ENCODE data around the gene RHOB.
"Not testable (repeated sequence)": the region's sequence is repeated elsewhere in the genome, so short reads cannot be mapped to it uniquely, and the experiment has no call there.

RHOB gene

DNA sequence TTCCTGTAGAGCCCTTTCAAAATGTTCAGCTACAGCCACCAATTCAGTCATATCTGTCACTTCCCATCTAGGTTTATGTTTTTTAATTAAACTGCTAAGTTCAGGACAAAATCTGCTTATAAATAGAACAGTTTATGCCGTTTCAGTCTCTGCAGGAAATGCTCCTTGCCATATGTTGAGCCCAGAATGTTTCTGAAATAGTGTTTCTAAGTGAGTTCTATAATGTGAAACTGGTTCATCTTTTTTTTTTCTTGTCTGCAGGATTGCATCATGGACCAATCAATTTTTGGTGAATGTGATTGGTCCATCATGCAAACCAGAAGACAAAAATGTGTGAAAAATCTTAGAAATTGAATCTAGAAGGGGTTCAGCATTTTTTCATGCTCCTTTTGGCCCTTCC, 30.2 kb upstream of the RHOB start:
- TF ChIP-seq POLR2A (IDR thresholded peaks at IDR 0.05; ENCODE audit: low read length) (no peak), GATA1 (IDR thresholded peaks at IDR 0.05; ENCODE audit: low read depth, low read length) (no peak)
- DNase-seq, result no peak

DNA sequence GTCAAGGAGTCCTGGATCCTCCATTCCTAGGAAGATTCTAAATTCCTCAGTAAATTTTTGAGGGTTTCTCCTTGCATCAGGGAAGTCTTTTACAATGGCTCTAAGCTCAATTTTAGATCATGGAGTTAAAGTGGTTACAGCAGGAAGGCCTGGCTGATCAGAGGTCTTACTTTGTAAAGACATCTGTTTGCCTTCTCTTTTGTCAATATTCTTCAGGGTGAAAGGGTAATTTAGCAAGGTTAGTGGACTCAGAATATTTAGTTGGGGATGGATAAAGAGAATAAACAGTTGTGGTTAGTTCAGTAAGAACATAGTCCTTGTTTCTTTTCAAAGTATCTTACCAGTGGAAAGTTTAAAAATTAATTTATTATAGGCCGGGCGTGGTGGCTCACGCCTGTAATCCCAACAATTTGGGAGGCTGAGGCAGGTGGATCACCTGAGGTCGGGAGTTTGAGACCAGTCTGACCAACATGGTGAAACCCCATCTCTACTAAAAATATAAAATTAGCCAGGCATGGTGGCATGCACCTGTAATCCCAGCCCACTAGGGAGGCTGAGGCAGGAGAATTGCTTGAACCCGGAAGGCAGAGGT, 29.5 kb upstream of the RHOB start:
- not testable (repeated sequence) for DNase-seq

DNA sequence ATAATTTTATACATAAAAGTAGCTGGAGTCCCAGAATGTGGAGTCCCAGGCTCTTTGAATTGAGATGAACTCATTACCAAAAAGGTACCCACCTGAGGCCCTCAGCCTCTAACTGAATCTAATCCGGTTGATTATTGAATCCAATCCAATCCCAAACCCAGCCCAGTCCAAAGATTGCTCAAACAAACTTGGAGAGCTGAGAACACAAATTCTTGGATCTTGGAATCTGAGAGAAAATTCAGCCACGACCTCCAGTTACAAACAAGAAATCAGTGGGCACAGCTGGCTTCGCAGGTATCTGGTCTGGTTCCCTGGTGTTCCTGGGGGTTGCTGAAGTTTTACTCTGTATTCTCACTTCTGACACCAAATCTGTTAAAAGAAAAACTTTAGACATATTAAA, 28.4 kb upstream of the RHOB start:
- DNase-seq, result no peak
- TF ChIP-seq POLR2A (IDR thresholded peaks at IDR 0.05; ENCODE audit: low read length), result no peak

DNA sequence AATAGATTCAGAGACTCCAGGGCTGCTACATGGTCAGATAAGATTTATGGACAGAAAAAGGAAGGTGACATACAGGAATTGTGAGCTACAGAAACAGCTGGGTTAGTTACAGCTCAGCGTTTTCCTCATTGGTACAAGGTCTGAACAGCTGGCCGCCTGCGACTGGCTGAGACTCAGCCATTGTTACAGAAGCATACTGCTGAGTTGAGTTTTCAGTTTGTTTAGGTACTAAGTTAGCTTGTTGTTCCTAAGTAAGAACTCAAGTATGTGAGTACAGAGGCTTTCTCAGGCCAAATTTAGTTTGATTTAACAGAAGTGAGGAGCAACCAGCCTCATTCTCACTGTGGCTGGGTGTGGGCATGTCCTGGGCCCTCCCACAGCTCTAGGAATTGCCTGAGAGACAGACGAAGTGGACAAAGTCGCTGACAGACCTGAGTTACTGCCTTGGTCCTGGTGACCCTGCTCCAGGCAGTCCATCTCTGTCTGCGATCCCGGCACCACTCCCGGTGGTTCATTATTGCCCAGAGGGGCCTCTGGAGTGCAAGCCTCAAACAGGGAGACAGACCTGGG, 27.8 kb upstream of the RHOB start:
- DNase-seq, result no peak
- TF ChIP-seq GATA1 (IDR thresholded peaks at IDR 0.05; ENCODE audit: low read depth, low read length) (no peak), POLR2A (IDR thresholded peaks at IDR 0.05; ENCODE audit: low read length) (no peak)

DNA sequence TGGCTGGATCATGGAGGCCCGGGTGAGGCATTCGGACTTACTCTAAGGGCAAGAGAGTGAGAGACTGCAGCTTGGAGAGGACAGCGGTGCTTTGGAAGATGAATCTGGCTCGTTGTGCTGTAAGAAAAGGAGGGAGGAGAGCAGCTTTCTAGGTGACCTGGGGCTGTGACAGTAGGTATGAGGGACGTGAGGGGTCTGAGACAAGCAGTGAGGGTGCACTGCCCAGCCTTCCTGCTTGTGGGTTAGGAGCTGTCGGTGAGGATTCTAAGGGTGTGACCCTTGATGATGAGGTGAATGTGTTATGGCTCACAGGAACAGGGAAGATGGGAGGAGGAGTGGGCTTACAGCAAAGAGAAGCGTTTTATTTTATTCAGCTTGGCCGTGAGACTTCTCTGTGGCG, 27.1 kb upstream of the RHOB start:
- TF ChIP-seq GATA1 (IDR thresholded peaks at IDR 0.05; ENCODE audit: low read depth, low read length) (no peak), POLR2A (IDR thresholded peaks at IDR 0.05; ENCODE audit: low read length) (no peak)
- no peak for DNase-seq

DNA sequence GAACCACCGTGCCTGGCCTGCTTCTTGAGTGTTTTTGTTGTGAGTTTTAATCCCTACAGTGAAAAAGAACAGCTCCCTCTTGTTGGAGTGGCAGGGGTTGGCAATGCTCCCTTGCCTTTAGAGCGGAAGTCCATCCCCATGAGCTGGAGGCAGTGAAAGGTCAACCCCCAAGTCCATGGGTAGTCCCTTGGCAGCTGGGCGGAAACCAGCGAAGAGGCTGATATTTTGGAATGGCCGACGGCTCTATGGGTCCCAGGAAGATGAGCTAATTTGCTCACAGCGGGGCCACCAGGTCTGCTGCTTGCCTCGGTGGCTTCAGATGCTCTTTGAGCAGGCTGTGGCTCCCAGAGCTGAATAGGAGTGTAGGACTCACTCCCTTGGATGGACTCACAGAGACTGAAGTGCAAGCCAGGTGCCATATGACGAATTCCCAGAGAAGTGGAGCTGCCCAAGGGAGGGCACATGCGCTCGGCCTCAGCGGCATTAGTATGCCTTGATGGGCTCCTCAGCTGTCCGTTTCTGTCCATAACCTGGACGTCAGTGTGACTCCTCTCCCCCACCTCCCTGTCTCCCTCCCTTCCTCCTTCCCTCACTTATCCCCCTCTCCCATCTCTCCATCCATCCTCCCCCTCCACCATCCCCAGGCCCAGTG, 25.4 kb upstream of the RHOB start:
- TF ChIP-seq POLR2A (IDR thresholded peaks at IDR 0.05; ENCODE audit: low read length) (no peak), GATA1 (IDR thresholded peaks at IDR 0.05; ENCODE audit: low read depth, low read length) (no peak)
- no peak for DNase-seq

DNA sequence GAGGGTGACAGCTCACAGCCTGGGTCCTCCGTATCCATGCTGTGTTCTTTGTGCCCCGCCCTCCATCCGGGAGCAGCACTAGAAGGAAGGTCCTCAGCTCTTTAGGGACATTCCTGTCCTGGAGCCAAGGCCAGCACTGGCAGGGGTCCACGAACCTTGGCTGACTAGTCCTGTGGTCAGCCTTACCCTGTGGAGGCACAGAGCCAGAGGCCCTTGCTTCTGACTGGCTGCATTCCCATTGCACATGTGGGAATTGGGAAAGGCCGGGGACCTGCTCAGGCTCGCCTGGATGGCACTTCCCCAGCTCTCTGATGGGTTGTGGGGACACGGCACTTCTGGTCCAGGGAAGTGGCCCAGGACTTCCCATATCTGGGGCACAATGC, 24.9 kb upstream of the RHOB start:
- TF ChIP-seq GATA1 (IDR thresholded peaks at IDR 0.05; ENCODE audit: low read depth, low read length) (no peak), POLR2A (IDR thresholded peaks at IDR 0.05; ENCODE audit: low read length) (no peak)
- no peak for DNase-seq

DNA sequence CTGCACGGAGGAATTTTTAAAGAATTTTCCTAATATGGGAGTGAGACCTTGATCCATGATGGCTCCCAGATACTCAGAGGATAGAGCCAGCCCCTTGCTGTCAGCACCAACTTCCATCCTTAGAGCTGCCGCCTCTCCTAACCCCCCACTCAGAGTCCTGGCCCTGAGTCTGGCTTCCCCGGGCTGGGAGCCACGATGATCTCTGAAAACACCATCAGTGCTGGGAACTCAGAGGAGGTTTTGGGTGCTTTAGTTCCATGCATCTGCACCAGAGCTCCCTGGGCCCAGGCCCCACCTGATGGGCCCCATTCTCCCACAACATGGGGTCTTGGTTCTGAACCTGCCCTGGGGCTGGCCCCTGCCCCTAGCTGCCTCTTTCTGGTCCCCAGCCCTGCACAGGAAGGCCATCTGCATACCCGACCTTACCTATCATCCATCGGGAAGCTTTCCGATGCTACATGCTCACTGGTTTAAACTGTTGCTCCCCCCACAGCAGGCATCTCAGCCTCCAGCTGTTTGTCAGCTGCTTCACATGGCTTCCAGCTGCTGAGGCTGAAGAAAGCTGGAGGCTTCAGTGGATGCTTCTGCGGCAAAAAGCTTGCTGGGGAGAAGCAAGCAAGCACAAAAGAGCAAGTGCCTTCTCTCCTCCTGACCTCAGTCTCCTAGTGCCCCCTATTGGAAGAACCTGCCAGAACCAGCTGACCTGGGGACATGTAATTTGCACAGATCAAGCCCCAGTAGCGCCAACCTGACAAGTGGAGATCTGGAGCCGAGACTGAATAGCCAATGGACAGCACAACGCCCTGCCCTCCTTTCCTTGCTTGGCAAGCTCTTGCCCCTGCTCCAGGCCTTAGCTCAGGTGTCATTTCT, 24.2 kb upstream of the RHOB start:
- TF ChIP-seq POLR2A (IDR thresholded peaks at IDR 0.05; ENCODE audit: low read length) (no peak), GATA1 (IDR thresholded peaks at IDR 0.05; ENCODE audit: low read depth, low read length) (no peak)
- DNase-seq, result peak; percentile 29 to 30

DNA sequence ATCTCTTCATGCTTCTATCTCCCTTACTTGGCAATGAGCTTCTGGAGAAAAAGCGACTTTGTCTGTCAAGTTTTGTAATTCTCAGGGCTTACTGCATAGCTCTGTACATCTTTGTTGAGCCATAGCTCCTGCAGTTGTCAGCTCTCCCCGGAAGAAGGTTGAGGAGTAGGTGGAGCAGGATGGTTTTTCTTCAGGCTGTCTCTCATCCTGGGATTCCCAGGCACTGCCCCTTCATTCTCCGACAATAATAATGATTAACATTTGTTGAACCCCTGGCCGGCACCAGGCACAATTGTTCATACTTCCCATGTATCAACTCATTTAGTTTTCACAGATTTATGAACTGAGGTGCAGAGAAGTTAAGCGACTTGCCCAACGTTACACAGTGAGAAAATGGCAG, 23.5 kb upstream of the RHOB start:
- DNase-seq, result no peak
- TF ChIP-seq GATA1 (IDR thresholded peaks at IDR 0.05; ENCODE audit: low read depth, low read length) (no peak), POLR2A (IDR thresholded peaks at IDR 0.05; ENCODE audit: low read length) (no peak)

DNA sequence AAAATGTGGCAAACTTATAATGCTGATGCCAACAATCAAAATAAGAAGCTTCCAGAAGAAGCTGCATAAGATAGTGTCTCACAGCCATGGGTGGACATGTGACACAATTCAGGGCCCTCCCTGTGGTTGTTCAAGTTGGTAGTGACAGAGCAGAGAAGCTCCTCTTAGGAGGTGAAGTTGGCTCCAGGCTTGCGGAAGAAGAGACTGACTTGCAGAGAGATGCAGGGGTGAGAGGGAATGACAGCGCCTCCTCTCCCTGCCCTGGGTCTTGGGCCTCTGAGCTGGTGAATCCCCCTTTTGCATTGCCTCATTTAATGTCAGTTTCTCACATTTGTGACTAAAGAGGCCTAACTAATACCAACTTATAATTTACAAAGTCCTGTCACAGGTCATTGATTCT, 23.0 kb upstream of the RHOB start:
- no peak for TF ChIP-seq POLR2A (IDR thresholded peaks at IDR 0.05; ENCODE audit: low read length)
- no peak for TF ChIP-seq GATA1 (IDR thresholded peaks at IDR 0.05; ENCODE audit: low read depth, low read length)
- DNase-seq, result no peak

DNA sequence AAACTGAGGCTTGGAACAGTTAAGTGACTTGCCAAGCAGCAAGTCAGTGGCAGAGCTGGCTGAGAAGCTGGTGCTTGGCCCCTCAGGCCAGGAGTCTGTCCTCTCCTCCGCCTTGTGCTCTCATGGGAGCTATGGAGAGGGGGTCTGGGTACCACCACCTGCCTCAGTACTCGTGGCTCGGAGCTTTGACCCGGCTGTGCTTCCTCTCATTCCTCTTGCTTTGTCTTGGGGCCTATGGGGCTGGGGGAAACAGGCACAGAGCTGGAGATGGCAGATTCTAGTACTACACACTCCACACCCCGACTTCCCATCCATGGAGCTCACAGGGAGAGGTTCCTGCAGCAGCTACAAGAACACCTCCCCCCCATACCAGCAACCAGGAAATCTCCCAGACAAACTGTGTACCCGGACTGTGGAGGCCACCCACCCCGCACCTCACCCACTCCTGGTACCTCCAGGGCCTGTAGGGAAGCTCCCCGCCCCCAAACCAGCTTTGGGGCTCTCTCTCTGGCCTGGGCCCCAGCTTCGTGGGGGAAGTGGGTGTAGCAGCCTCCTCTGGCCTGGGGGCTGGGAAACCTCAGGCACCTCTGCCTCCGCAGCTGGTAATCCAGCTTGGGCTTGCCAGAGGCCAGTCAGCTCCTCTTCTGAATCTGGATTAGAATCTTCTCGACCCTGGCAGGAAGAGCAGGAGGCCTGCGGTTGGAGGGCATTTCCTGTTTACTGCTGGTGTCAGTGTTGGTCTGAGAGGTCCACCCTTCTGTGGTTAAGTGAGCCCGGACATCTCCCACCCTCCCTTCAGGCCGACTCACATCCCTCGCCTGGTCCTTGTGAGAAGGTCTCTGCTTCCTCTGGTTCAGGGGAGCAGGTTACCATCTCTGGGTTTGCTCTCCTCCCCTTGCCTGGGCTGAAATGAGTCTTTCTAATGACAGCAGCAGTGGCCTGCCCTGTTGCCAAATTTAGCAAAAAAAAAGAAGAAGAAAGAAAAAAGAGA, 22.3 kb upstream of the RHOB start:
- DNase-seq, result peak; percentile 7 to 19
- no peak for TF ChIP-seq POLR2A (IDR thresholded peaks at IDR 0.05; ENCODE audit: low read length)
- TF ChIP-seq GATA1 (IDR thresholded peaks at IDR 0.05; ENCODE audit: low read depth, low read length), result no peak

DNA sequence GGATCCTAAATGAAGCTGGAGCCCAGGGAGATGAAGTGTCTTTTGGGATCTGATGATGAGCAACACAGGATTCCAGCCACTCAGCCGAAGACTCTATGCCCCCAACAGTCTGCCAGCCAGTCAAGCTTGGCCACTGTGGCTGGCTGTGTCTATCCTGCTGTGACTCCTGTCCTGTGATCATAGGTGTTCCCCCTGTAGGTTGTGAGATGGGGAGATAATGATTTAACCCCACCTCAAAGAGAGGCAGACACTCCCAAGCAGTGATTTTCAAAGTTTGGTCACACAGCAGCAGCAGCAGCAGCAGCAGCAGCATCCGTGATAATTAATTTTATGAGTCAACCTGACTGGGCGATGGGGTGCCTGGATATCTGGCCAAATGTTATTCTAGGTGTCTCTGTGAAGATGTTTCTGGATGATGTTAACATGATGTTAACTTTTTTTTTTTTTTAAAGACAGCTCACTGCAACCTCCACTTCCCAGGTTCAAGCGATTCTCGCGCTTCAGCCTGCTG, 21.4 kb upstream of the RHOB start:
- no peak for TF ChIP-seq POLR2A (IDR thresholded peaks at IDR 0.05; ENCODE audit: low read length)
- no peak for TF ChIP-seq GATA1 (IDR thresholded peaks at IDR 0.05; ENCODE audit: low read depth, low read length)
- DNase-seq, result no peak

DNA sequence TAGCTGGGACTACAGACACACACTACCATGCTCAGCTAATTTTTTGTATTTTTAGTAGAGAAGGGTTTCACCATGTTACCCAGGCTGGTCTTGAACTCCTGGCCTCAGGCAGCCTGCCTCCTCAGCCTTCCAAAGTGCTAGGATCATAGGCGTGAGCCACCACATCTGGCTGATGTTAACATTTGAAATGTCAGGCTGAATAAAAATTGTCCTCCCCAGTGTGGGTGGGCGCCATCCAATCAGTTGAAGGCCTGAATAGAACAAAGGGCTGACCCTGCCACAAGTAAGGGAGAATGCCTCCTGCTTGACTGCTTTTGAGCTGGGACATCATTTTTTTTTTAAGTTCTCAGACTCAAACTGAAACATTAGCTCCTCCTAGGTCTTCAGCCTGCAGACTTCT, 21.0 kb upstream of the RHOB start:
- DNase-seq, result no peak
- no peak for TF ChIP-seq GATA1 (IDR thresholded peaks at IDR 0.05; ENCODE audit: low read depth, low read length)
- no peak for TF ChIP-seq POLR2A (IDR thresholded peaks at IDR 0.05; ENCODE audit: low read length)
